Measurements from ENCODE around the gene NACA. TPM values are rescaled to one million over a fixed set of nuclear protein-coding genes. Genes with fewer than 3 reads are reported as not detected.

NACA gene
- total and polyA plus RNA-seq, 2 of the 13 experiments (the other 11 are each of a cell fraction or from before 2014, with no cell fraction given), result 799 to 1,700 TPM

- TF ChIP-seq ZNF276 (CRISPR knock-in tag; IDR thresholded peaks at IDR 0.05; ENCODE audit: low read depth) (peak; percentile 91; the same call in 1 of the 2 replicates), CCAR2 (optimal IDR thresholded peaks at IDR 0.05; ENCODE audit: low read depth, low read length) (no peak), ZNF124 (CRISPR knock-in tag; IDR thresholded peaks at IDR 0.05) (peak; percentile 94), NFE2L2 (IDR thresholded peaks at IDR 0.05; ENCODE audit: low read length) (peak; percentile 87), TCF12 (IDR thresholded peaks at IDR 0.05) (no peak), TCF12 (CRISPR knock-in tag; IDR thresholded peaks at IDR 0.05) (no peak; the same call in 1 of the 2 replicates), ZNF138 (CRISPR knock-in tag; IDR thresholded peaks at IDR 0.05; ENCODE audit: low read depth) (peak; percentile 96; the same call in 1 of the 2 replicates), MNT (IDR thresholded peaks at IDR 0.05) (0 out of 2 replicates have a peak, but pooled peaks have one; percentile 18), ZNF570 (CRISPR knock-in tag; IDR thresholded peaks at IDR 0.05; ENCODE audit: borderline replicate concordance) (no peak), MZF1 (CRISPR knock-in tag; IDR thresholded peaks at IDR 0.05; ENCODE audit: borderline replicate concordance) (no peak), POLR2AphosphoS5 (IDR thresholded peaks at IDR 0.05; ENCODE audit: low read depth, low read length) (peak; percentile 83), ZBTB14 (CRISPR knock-in tag; IDR thresholded peaks at IDR 0.05) (peak; percentile 15; the same call in 1 of the 2 replicates), POLR2AphosphoS2 (IDR thresholded peaks at IDR 0.05; ENCODE audit: low read depth, low read length) (no peak), NR1H2 (CRISPR knock-in tag; IDR thresholded peaks at IDR 0.05; ENCODE audit: borderline replicate concordance, low read depth) (0 out of 2 replicates have a peak, but pooled peaks have one; percentile 2), GTF3A (CRISPR knock-in tag; conservative IDR thresholded peaks at IDR 0.05) (no peak), USF2 (IDR thresholded peaks at IDR 0.05; ENCODE audit: low read depth, low read length) (no peak), USF2 (CRISPR knock-in tag; IDR thresholded peaks at IDR 0.05; ENCODE audit: borderline replicate concordance) (peak; percentile 20; the same call in 1 of the 2 replicates), ZBTB38 (CRISPR knock-in tag; IDR thresholded peaks at IDR 0.05) (peak; percentile 98), ZNF446 (CRISPR knock-in tag; IDR thresholded peaks at IDR 0.05) (peak; percentile 84; the same call in 1 of the 2 replicates), KLF11 (CRISPR knock-in tag; IDR thresholded peaks at IDR 0.05) (peak; percentile 92), MIXL1 (CRISPR knock-in tag; IDR thresholded peaks at IDR 0.05) (peak; percentile 55; the same call in 1 of the 2 replicates), CBX1 (IDR thresholded peaks at IDR 0.05; ENCODE audit: low read depth) (peak; percentile 68), SKI (IDR thresholded peaks at IDR 0.05; ENCODE audit: partially characterized antibody) (no peak), SMARCE1 (IDR thresholded peaks at IDR 0.05; ENCODE audit: borderline replicate concordance) (no peak), ZFP62 (CRISPR knock-in tag; IDR thresholded peaks at IDR 0.05) (no peak), PHF20 (CRISPR knock-in tag; IDR thresholded peaks at IDR 0.05) (peak; percentile 76)
These were observed 36.8 kb downstream of the NACA start, which contains the start of gene PTGES3 (continued) for GRCh38 chr12:56688129-56688845.
